NCI-H748 (cell line): ENCODE data around the gene FYTTD1.

ENCODE experiments used
- DNase-seq: peaks from one replicate; lab custom pipeline; 2025; ENCODE audit not compliant: unreplicated experiment; lab: John Stamatoyannopoulos, UW

The FYTTD1 gene

GRCh38 chr3:197833930-197834715, 84.4 kb downstream of the FYTTD1 start:
- DNase-seq: no peak

- DNase-seq: no peak
Observed at GRCh38 chr3:197835509-197835908, 85.8 kb downstream of the FYTTD1 start.

GRCh38 chr3:197836244-197836643, 86.6 kb downstream of the FYTTD1 start:
- no peak for DNase-seq
